Loucy (cell line): ENCODE data around the gene TBL1X.

Experiments
- H2AFZ ChIP-seq: fragments of 200-600 bp; sonication (generic); 2 replicates; pipeline ENCODE4 v1.6.0; 2016; ENCODE audit warnings: antibody characterized with exemption, mild to moderate bottlenecking, low read length, moderate library complexity
- H3F3A ChIP-seq: fragments of 200-600 bp; 2 replicates; pipeline ENCODE4 v1.6.0; 2016; ENCODE audit warnings: antibody characterized with exemption, low read depth, mild to moderate bottlenecking
- H3K27me3 ChIP-seq: fragments of 200-600 bp; sonication (generic); 2 replicates; pipeline ENCODE4 v1.6.1; 2014; ENCODE audit warnings: low read length, mild to moderate bottlenecking; ENCODE audit not compliant: insufficient read depth, poor library complexity, severe bottlenecking
- H3K36me3 ChIP-seq: fragments of 200-600 bp; sonication (generic); 2 replicates; pipeline ENCODE4 v1.6.1; 2016; ENCODE audit warnings: low read length; ENCODE audit not compliant: insufficient read depth
- H3K4me1 ChIP-seq: fragments of 200-600 bp; sonication (generic); 2 replicates; pipeline ENCODE4 v1.5.1; 2014; ENCODE audit warnings: low read length, mild to moderate bottlenecking; ENCODE audit not compliant: insufficient read depth, poor library complexity, severe bottlenecking
- H3K4me2 ChIP-seq: fragments of 200-600 bp; sonication (generic); 2 replicates; pipeline ENCODE4 v1.6.0; 2014; ENCODE audit warnings: antibody characterized with exemption, low read length, low read depth, mild to moderate bottlenecking; ENCODE audit not compliant: poor library complexity, severe bottlenecking
- H3K4me3 ChIP-seq: fragments of 200-600 bp; sonication (generic); 2 replicates; pipeline ENCODE4 v1.5.1; 2014; ENCODE audit warnings: low read length, mild to moderate bottlenecking, mixed read lengths; ENCODE audit not compliant: poor library complexity, severe bottlenecking
- H3K79me2 ChIP-seq: fragments of 200-600 bp; sonication (generic); 2 replicates; pipeline ENCODE4 v1.6.1; 2014; ENCODE audit warnings: low read length; ENCODE audit not compliant: insufficient read depth
- H3K9ac ChIP-seq: fragments of 200-600 bp; sonication (generic); 2 replicates; pipeline ENCODE4 v1.6.0; 2014; ENCODE audit warnings: mild to moderate bottlenecking, low read depth, low read length, moderate library complexity; ENCODE audit not compliant: poor library complexity, severe bottlenecking
- H3K9me2 ChIP-seq: fragments of 200-600 bp; sonication (generic); replicated peaks from 2 replicates; pipeline ENCODE4 v1.6.1; 2016; ENCODE audit warnings: low read depth, low read length, mixed read lengths
- H3K9me3 ChIP-seq: fragments of 200-600 bp; sonication (generic); 2 replicates; pipeline ENCODE4 v1.6.1; 2014; ENCODE audit warnings: mild to moderate bottlenecking, antibody characterized with exemption, low read length, low read depth; ENCODE audit not compliant: insufficient read depth
- H4K20me1 ChIP-seq: fragments of 200-600 bp; sonication (generic); 2 replicates; pipeline ENCODE4 v1.6.0; 2014; ENCODE audit warnings: antibody characterized with exemption, low read length, mild to moderate bottlenecking; ENCODE audit not compliant: insufficient read depth, poor library complexity, severe bottlenecking
- EZH2phosphoT487 ChIP-seq: fragments of 200-600 bp; IDR thresholded peaks from 2 replicates; pipeline ENCODE4 v1.6.1; 2018; ENCODE audit warnings: antibody characterized with exemption, mild to moderate bottlenecking, moderate library complexity, borderline replicate concordance
- TF ChIP-seq, protein P1 (sequence below): fragments of 200-600 bp; sonication (generic); conservative IDR thresholded peaks from 2 replicates; pipeline ENCODE4 v1.5.1; 2014; ENCODE audit warnings: mild to moderate bottlenecking, antibody characterized with exemption, low read length

TBL1X gene

GRCh38 chrX:9582956-9583355, 118.1 kb downstream of the TBL1X start:
- no peaks in the 10 kb centered on the region for H3K9me3 ChIP-seq
- no peaks in the 10 kb centered on the region for H3K27me3 ChIP-seq
- no peaks in the 10 kb centered on the region for H3K4me1 ChIP-seq
- no peaks in the 10 kb centered on the region for H3K9me2 ChIP-seq
- no peak overlapping the region for H2AFZ ChIP-seq
- TF ChIP-seq, protein P1, sequence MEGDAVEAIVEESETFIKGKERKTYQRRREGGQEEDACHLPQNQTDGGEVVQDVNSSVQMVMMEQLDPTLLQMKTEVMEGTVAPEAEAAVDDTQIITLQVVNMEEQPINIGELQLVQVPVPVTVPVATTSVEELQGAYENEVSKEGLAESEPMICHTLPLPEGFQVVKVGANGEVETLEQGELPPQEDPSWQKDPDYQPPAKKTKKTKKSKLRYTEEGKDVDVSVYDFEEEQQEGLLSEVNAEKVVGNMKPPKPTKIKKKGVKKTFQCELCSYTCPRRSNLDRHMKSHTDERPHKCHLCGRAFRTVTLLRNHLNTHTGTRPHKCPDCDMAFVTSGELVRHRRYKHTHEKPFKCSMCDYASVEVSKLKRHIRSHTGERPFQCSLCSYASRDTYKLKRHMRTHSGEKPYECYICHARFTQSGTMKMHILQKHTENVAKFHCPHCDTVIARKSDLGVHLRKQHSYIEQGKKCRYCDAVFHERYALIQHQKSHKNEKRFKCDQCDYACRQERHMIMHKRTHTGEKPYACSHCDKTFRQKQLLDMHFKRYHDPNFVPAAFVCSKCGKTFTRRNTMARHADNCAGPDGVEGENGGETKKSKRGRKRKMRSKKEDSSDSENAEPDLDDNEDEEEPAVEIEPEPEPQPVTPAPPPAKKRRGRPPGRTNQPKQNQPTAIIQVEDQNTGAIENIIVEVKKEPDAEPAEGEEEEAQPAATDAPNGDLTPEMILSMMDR, result no peak
- TF ChIP-seq EZH2phosphoT487, result no peak
- H3F3A ChIP-seq, result no peaks in the 10 kb centered on the region
- H4K20me1 ChIP-seq, result peaks cover 3% of the 10 kb centered on the region
- no peaks in the 10 kb centered on the region for H3K79me2 ChIP-seq
- no peaks in the 10 kb centered on the region for H3K36me3 ChIP-seq
- no peak overlapping the region for H3K4me2 ChIP-seq
- H3K9ac ChIP-seq, result no peak overlapping the region
- no peak overlapping the region for H3K4me3 ChIP-seq

- H3F3A ChIP-seq, result no peaks in the 10 kb centered on the region
- TF ChIP-seq, protein P1, result no peak
- TF ChIP-seq EZH2phosphoT487, result no peak
- H3K4me1 ChIP-seq, result no peaks in the 10 kb centered on the region
- no peak overlapping the region for H2AFZ ChIP-seq
- no peaks in the 10 kb centered on the region for H3K79me2 ChIP-seq
- H3K4me2 ChIP-seq, result no peak overlapping the region
- H3K4me3 ChIP-seq, result no peak overlapping the region
- no peaks in the 10 kb centered on the region for H3K27me3 ChIP-seq
- H3K9me3 ChIP-seq, result no peaks in the 10 kb centered on the region
- peaks cover 3% of the 10 kb centered on the region for H4K20me1 ChIP-seq
- H3K9me2 ChIP-seq, result no peaks in the 10 kb centered on the region
- H3K9ac ChIP-seq, result no peak overlapping the region
- no peaks in the 10 kb centered on the region for H3K36me3 ChIP-seq
These were observed 122.1 kb downstream of the TBL1X start for GRCh38 chrX:9586992-9587392.

DNA sequence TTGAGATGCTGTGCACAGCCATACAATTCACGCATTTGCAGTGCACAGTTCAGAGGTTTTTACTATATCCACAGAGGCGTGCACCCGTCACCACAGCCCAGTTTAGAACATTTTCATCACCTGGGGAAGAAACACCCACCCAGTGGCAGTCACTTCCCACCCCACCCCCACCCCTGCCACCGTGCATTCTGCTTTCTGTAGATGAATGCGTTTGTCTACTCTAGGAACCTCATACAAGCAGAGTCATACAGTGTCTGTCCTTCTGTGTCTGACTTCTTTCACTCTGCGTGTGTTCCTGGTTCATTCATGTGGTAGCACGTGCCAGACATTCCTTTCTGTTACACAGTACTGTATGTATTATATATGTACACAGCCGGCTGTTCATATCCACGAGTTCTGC, 122.8 kb downstream of the TBL1X start:
- Histone ChIP-seq H3K36me3 (no peaks in the 10 kb centered on the region), H4K20me1 (peaks cover 3% of the 10 kb centered on the region), H3K9ac (no peak overlapping the region), H3K9me2 (no peaks in the 10 kb centered on the region), H3K27me3 (no peaks in the 10 kb centered on the region), H3K9me3 (no peaks in the 10 kb centered on the region), H3K4me1 (no peaks in the 10 kb centered on the region), H3F3A (no peaks in the 10 kb centered on the region), H3K79me2 (no peaks in the 10 kb centered on the region), H2AFZ (no peak overlapping the region), H3K4me3 (no peak overlapping the region), H3K4me2 (no peak overlapping the region)
- TF ChIP-seq, protein P1, result no peak
- TF ChIP-seq EZH2phosphoT487, result no peak
